ENCODE data around the gene RBFOX2. TPM values are rescaled to one million over a fixed set of nuclear protein-coding genes. Genes with fewer than 3 reads are reported as not detected.

RBFOX2 gene
- total and polyA plus RNA-seq, 10 of the 15 experiments (the other 5 are each of a cell fraction or from before 2014, with no cell fraction given) = 0.01 to 2.7 (median 0.17) TPM; not detected in 4

GRCh38 chr22:35923026-35923425 lies 105.6 kb downstream of the RBFOX2 start (continued):
- TF ChIP-seq ZSCAN29 (IDR thresholded peaks at IDR 0.05) (no peak), NBN (IDR thresholded peaks at IDR 0.05) (no peak)

DNA sequence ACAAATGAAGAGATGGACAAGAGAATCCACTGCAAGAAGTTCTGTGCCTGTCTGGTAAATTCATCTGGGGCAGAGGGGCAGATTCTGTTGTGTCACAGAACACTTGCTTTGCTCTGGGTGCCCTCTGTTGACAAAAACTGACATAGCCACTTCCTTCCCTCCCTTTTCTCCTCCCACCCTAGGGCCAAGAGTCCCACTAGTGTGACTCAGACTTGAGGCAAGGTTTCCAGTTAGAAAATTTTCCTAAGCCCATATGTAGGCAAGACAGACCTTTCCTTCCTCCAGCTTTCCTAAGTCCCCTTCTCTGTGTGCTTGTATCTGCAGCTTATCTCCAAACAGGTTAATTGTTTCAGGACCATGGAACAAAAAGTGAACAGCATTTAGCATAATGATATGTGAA lies 106.8 kb downstream of the RBFOX2 start:
- Histone ChIP-seq H3K4me3 (no peak overlapping the region), H3K9ac (ENCODE audit: control insufficient read depth, insufficient read depth, low read length) (no peak overlapping the region), H3K79me2 (ENCODE audit: control insufficient read depth, insufficient read depth, low read length) (no peaks in the 10 kb centered on the region), H3K4me1 (ENCODE audit: control insufficient read depth, insufficient read depth, low read length) (no peaks in the 10 kb centered on the region), H3K9me3 (replicated peaks; ENCODE audit: control insufficient read depth, insufficient read depth, low read length) (no peaks in the 10 kb centered on the region), H2AFZ (ENCODE audit: control insufficient read depth, low read depth, low read length) (no peak overlapping the region; the same call in 1 of the 2 replicates), H3K27me3 (replicated peaks in 1 of 2; ENCODE audit: control insufficient read depth in 2 of 2, insufficient read depth in 2 of 2, low read length in 1 of 2) (no peaks in the 10 kb centered on the region), H3K4me2 (ENCODE audit: control insufficient read depth, insufficient read depth) (no peak overlapping the region), H3K36me3 (ENCODE audit: control insufficient read depth in 2 of 2, insufficient read depth in 2 of 2, low read length in 1 of 2) (no peaks in the 10 kb centered on the region), H3K27ac (ENCODE audit: control insufficient read depth, insufficient read depth) (no peak overlapping the region), H4K20me1 (ENCODE audit: control insufficient read depth, insufficient read depth) (no peaks in the 10 kb centered on the region)
- ChIA-PET POLR2A (no interaction called here), CTCF (interaction anchor here (0.9 to 4.3 kb wide), 6 partner anchors 45 to 511 kb away, joined by 3 to 20 read pairs (median 4); no protein-coding TSS in a partner anchor), SMC1A (ENCODE audit: uncharacterized antibody, unreplicated experiment) (interaction anchor here (1.1 kb wide), 1 partner anchor 258 kb away, joined by 5 read pairs; no protein-coding TSS in a partner anchor), RAD21 (ENCODE audit: unreplicated experiment) (no interaction called here)
- intact Hi-C loops (cut with micrococcal nuclease; ENCODE audit: unreplicated experiment) (loop anchor here (1.0 to 10.0 kb wide), 3 partner anchors 157 to 569 kb away; no protein-coding TSS in a partner anchor), in situ Hi-C loops (cut with MboI) (loop anchor here (10.0 kb wide), 1 partner anchor 567 kb away; no protein-coding TSS in a partner anchor)
- peak; percentile 13 for DNase-seq (ENCODE audit: low read depth, low spot score)
- no TSS peak for BruUV-seq (replicated peaks)
- peak; percentile 52 for FAIRE-seq
- TF ChIP-seq RAD21 (IDR thresholded peaks at IDR 0.05; ENCODE audit: insufficient read depth, low read depth, low read length) = peak; percentile 77
- TF ChIP-seq CTCF (IDR thresholded peaks at IDR 0.05 in 2 of 3, conservative IDR thresholded peaks at IDR 0.05 in 1 of 3; ENCODE audit: control insufficient read depth in 2 of 3, extremely low read depth in 1 of 3, insufficient read depth in 1 of 3, low read depth in 3 of 3, low read length in 3 of 3) = peak; percentile 46 to 75 (median 60); a peak in 5 of 6 replicates
- peak; percentile 37; the same call in 1 of the 2 replicates for TF ChIP-seq SPI1 (IDR thresholded peaks at IDR 0.05; ENCODE audit: borderline replicate concordance, insufficient read depth, low read depth, low read length)
- TF ChIP-seq DPF2 (IDR thresholded peaks at IDR 0.05) = no peak
- TF ChIP-seq, protein P1, sequence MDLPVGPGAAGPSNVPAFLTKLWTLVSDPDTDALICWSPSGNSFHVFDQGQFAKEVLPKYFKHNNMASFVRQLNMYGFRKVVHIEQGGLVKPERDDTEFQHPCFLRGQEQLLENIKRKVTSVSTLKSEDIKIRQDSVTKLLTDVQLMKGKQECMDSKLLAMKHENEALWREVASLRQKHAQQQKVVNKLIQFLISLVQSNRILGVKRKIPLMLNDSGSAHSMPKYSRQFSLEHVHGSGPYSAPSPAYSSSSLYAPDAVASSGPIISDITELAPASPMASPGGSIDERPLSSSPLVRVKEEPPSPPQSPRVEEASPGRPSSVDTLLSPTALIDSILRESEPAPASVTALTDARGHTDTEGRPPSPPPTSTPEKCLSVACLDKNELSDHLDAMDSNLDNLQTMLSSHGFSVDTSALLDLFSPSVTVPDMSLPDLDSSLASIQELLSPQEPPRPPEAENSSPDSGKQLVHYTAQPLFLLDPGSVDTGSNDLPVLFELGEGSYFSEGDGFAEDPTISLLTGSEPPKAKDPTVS (IDR thresholded peaks at IDR 0.05; ENCODE audit: low read depth, low read length) = no peak
- no peak for TF ChIP-seq MTA3 (IDR thresholded peaks at IDR 0.05; ENCODE audit: borderline replicate concordance, low read length)
- peak; percentile 84 for TF ChIP-seq SMC3 (IDR thresholded peaks at IDR 0.05; ENCODE audit: borderline replicate concordance, low read length)
- ATAC-seq = peak; percentile 87

All from GM12878 (cell line).